WI38 (cell line): ENCODE results near the gene TSNAX.
"Not testable (repeated sequence)": the region's sequence is repeated elsewhere in the genome, so short reads cannot be mapped to it uniquely, and the experiment has no call there.

Experiments
- H3K4me3 ChIP-seq: 2 replicates; pipeline ENCODE4 v1.5.1; 2011; ENCODE audit warnings: low read depth, mild to moderate bottlenecking, control low read depth, low read length
- TF ChIP-seq, protein P1 (sequence below): IDR thresholded peaks from 2 replicates; pipeline ENCODE4 v1.5.1; 2012; ENCODE audit warnings: low read depth, mild to moderate bottlenecking, control low read depth, low read length

TSNAX gene

DNA sequence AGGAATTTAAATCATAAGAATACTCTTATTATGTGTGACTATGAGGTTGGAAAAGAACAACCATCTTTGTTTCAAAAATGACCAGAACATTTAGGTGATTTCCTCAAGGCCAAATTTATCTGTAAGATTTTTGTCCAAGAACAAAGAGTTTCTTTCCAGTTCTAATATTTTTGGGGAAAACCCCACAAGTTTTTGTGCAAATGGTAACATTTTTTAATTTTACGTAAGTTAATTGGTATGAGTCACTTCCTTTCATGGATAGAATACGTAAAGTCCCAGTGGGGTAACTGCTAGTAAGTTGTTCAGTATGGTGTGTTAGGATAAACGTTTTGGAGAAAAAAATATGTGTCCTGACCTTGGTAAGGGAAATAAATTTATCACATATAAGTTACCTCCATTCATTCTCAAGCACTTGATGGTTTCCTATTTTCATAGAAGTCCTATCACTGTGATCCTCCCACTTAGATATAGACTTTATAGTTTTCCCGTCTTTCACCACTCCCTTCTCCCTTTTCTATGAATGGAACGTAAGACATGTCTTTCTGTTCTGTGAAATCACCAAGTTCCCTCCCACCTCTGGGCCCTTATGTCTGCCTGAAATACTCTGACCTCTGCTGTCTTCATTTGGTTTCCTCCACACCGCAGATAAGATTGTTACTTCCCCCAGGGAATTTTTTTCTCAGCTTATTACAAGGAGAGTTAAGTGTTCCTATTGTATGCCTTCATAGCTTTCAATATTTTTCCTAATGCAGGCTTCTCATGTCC, 34.9 kb upstream of the TSNAX start:
- H3K4me3 ChIP-seq, result no peak overlapping the region
- TF ChIP-seq, protein P1, sequence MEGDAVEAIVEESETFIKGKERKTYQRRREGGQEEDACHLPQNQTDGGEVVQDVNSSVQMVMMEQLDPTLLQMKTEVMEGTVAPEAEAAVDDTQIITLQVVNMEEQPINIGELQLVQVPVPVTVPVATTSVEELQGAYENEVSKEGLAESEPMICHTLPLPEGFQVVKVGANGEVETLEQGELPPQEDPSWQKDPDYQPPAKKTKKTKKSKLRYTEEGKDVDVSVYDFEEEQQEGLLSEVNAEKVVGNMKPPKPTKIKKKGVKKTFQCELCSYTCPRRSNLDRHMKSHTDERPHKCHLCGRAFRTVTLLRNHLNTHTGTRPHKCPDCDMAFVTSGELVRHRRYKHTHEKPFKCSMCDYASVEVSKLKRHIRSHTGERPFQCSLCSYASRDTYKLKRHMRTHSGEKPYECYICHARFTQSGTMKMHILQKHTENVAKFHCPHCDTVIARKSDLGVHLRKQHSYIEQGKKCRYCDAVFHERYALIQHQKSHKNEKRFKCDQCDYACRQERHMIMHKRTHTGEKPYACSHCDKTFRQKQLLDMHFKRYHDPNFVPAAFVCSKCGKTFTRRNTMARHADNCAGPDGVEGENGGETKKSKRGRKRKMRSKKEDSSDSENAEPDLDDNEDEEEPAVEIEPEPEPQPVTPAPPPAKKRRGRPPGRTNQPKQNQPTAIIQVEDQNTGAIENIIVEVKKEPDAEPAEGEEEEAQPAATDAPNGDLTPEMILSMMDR, result no peak

DNA sequence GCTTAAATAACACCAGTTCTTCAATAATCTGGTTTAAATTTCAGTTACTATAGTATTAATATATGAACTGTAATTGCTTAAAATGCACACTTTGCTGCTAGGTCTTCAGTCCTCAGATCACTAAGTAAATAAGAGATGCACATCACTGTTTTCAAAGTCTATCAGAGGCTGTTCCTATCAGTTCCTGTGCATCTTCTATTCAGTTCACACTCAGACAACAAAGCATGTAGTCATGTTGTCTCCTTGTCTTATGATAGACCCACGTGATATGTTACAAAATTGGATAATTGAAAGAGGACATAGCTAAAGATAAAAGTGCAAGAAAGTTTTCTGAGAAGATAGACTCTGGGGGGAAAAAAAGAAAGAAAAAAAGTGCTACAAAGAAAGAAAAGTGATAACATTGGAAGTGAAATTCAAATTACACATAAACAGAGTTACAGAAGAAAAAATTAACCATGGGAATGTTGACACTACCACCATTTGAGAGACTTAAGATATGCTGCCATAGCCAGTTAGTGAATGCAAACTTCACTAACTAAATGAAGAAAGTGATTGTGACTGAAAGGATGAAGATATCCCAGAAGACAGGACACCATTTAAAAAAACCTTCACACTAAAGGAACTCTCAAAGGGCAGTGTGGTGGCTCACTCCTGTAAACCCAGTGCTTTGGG, 33.9 kb upstream of the TSNAX start:
- TF ChIP-seq, protein P1, result no peak
- no peak overlapping the region for H3K4me3 ChIP-seq

DNA sequence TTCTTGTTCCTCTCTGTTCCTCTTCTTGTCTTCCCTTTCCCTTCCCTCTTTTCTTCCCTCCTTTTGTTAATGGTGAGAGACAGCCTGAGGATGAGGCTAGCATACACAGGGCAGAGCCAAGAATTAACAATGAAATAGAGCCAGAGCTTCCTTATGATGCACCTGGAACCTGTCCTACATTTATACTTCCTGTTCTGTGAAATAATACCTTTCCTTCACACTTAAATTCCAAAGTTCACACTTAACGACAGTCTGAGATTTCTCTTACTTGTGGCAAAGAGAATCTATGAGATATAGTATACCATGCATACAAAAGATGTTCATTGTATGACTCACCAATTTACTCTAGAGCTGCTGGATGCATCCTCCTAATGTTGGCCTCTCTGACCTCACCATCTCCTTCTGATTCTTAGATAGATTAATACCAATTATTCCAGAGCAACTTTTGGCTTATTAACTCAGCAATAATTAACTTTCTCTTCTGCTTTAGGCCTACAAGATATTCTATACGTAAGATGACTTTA, 30.8 kb upstream of the TSNAX start:
- TF ChIP-seq, protein P1, result no peak
- no peak overlapping the region for H3K4me3 ChIP-seq

DNA sequence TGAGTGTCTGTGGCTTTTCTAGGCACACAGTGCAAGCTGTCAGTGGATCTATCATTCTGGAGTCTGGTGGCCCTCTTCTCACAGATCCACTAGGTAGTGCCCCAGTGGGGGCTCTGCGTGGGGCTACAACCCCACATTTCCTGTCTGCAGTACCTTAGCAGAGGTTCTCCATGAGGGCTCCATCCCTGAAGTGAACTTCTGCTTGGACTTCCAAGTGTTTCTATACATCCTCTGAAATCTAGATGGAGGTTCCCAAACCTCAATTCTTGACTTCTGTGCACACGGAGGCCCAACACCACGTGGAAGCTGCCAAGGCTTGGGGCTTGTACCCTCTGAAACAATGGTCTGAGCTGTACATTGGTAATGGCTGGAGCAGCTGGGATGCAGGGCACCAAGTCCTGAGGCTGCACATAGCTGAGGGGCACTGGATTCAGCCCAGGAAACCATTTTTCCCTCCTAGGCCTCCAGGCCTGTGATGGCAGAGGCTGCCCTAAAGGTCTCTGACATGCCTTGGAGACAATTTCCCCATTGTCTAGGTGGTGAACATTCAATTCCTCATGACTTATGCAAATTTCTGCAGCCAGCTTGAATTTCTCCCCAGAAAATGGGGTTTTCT, 29.2 kb upstream of the TSNAX start:
- H3K4me3 ChIP-seq, result no peak overlapping the region
- TF ChIP-seq, protein P1, result no peak

DNA sequence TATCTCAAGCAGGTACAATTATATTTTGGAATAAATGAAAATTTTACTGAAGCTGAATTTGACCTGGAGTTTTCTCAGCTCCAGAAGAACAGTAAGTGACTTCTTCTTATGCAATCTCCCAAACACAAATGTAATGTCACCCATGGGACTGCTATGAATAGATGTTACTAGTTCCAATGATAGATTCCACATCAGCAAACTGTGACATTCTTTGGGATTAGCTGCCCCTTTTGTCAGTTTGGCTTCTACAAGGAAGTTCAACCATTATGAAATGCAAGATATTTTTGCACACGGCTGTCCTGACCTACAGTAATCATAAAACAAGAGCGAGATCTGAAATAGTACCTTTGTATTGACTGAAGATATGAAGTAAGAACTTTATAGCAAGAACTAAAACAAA, 27.8 kb upstream of the TSNAX start:
- TF ChIP-seq, protein P1, result no peak
- no peak overlapping the region for H3K4me3 ChIP-seq

DNA sequence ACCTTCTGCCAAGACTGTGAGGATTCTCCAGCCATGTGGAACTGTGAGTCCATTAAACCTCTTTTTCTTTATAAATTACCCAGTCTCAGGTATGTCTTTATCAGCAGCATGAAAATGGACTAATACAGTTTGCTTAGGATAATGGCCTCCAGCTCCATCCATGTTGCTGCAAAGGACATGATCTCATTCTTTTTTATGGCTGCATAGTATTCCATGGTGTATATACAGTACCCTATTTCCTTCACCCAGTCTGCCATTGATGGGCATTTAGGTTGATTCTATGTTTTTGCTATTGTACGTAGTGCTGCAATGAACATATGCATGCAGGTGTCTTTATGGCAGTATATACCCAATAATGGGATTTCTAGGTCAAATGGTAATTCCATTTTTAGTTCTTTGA, 25.3 kb upstream of the TSNAX start:
- not testable (repeated sequence) for H3K4me3 ChIP-seq

DNA sequence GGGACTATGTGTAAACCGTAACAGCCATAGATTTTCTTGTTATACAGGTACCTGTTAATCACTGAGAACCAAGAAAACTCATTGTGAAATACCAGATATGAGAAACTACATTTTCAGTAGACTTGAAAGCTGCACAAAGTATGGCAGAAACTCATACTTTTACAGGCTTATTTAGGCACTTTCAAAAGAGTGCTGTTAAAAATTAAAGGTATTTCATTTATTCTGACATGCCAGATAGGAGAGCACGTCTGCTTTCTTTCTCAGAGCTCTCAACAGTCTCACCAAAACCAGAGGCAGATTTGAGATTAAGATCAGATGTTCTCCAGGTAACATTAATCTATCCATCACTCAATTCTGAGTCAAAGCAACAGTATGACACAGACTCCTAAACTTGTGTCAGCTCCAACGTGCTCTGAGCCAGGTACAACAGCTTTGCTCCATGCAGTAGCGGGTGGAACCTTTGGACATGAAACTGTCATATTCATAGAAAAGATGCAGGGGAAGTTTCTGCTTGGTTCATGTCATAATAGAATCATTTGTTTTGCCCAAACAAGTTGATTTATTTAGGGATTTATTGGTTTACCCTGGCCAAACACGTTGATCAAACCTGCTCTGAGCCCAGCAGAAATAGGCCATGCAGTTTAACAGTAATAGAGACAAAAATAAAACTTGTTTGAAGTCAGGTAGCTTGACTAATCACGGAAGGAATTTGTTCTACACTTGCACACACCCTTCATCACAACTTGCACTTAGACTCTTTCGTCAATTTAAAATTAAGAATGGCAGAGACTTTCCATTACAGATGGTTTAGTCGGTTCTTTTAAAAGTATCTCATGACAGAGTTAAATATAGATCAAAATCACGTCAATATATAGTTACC, 20.8 kb upstream of the TSNAX start:
- TF ChIP-seq, protein P1, result no peak
- H3K4me3 ChIP-seq, result no peak overlapping the region
